Upper lobe of left lung (tissue), 4 donors: ENCODE results near the gene CCDC138.

ENCODE experiments used
- CTCF ChIP-seq, 6 experiments: fragments of 450-650 bp in 4 of 6; fragments of 200-600 bp in 2 of 6; sonication (generic) in 2 of 6; IDR thresholded peaks; one replicate each; pipeline ENCODE4 v1.5.1; 2016 to 2019; ENCODE audit warnings: antibody characterized with exemption in 6 of 6
- POLR2A ChIP-seq, 4 donors: fragments of 450-650 bp; IDR thresholded peaks; one replicate each; pipeline ENCODE4 v1.5.1; 2016 to 2017; ENCODE audit warnings: antibody characterized with exemption in 4 of 4, mild to moderate bottlenecking in 2 of 4
- POLR2AphosphoS5 ChIP-seq, 2 donors: sonication (generic); formaldehyde crosslinking; IDR thresholded peaks; one replicate each; pipeline ENCODE4 v1.5.1; 2017; ENCODE audit warnings: antibody characterized with exemption in 2 of 2

- no peak for TF ChIP-seq CTCF (IDR thresholded peaks at IDR 0.05)
- TF ChIP-seq POLR2AphosphoS5 (IDR thresholded peaks at IDR 0.05), result no peak
- TF ChIP-seq POLR2A (IDR thresholded peaks at IDR 0.05), result no peak
Measured at GRCh38 chr2:108896741-108897140, 110.2 kb downstream of the CCDC138 start.
